GM21360 (cell line): ENCODE results near the gene MAP4K3.
"Not testable (repeated sequence)": the region's sequence is repeated elsewhere in the genome, so short reads cannot be mapped to it uniquely, and the experiment has no call there.

Experiments used
- ATAC-seq: cut with Tn5 transposase; IDR thresholded peaks from one replicate; pipeline ENCODE4 v1.9.1; 2021; ENCODE audit warnings: mild to moderate bottlenecking, moderate library complexity; ENCODE audit not compliant: unreplicated experiment

The MAP4K3 gene

DNA sequence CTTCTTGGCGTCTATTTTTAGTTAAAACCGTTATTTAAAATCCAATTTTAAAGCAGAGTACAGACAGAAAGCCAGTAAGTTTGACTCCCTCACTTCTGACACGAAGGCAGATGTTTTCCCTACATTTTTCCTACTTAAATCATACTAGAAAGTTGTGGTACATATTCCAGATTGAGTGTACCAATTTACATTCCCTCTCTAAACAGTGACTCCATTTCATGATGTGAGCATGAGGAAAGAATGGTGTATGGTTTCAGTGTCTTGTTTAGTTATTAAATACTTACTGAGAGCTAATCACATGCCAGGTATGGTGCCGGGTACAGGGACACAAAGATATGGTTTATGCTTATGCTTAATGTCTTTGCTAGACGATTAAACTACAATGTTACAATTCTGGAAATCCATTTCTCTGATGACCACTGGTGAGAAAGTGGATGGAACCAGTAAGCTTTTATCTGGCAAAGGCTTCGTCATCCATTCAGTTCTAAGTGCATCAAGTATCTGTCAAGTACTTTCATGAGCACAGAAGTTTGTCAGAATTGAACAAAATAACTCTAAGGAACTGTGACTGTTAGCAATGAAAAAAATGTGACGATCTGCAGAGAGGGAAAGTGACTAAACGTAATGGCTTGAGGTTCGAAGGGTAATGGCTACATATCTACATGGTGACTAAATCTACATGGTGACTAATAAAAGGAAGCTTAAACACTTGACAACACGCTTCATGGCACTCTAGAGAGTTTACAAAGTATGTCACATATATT is 25.7 kb downstream of the MAP4K3 start:
- ATAC-seq: no peak

DNA sequence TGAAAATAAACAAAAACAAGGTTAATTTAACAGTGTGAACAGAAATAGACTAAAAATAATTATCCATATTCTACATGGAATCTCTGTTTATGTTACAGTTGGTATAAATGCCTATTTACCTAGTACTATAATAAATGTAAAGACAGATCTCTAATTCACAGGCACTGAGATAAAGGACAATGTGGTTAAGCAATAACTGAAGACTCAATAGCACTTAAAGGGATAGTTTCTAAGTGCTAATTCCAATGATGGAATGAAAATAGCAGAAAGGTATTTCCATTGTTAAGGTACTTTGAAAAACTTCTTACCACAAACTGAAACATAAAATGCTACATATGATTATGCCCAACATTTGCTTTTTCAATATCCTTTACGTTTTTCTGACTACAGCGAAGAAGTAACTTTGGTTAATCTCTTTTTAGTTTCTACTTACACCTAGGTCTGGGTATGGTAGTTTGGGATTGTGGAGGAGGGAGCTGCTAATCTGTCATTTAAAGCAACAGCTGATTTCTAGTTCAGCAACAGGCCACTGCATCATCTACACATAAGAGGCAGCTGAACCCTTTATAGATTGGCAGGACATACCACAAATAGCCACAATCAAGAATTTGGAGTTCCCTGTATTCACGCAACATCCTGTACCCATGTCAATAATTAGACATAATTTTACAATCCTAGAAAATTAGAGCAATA is 27.2 kb downstream of the MAP4K3 start:
- no peak for ATAC-seq

- ATAC-seq: peak; percentile 60
Measured at GRCh38 chr2:39408351-39409136, 28.5 kb downstream of the MAP4K3 start.

- no peak for ATAC-seq
Measured at GRCh38 chr2:39407516-39408296, 29.4 kb downstream of the MAP4K3 start.

DNA sequence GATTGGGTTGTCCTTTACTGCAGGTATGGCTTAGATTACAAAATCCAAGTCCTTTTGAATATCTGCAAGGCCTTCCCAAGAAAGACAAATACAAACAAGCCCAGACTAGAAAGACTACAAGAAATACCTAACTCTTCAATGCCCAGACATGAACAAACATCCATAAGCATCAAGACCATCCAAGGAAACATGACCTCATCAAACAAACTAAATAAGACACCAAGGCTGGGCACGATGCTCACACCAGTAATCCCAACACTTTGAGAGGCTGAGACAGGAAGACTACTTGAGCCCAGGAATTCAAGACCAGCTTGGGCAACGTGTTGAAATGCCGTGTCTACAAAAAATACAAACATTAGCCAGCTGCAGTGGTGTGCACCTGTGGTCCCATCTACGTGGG is 31.7 kb downstream of the MAP4K3 start:
- no peak for ATAC-seq

DNA sequence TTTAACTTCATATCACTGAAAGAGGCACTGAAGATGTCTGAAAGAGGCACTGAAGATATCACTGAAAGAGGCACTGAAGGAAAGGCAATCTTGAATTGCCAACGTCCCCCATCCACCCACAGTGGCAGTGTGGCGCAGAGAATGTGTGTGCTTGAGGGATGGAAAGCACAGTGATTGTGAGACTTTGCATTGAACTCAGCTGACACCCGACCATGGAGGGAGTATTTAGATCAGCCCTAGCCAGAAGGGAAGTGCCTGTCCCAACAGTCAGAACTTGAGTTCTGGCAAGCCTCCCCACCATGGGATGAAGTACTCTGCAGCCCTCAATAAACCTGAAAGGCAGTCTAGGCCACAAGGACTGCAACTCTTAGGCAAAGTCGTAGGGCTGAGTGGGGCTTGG is 33.8 kb downstream of the MAP4K3 start:
- peak; percentile 58 for ATAC-seq

DNA sequence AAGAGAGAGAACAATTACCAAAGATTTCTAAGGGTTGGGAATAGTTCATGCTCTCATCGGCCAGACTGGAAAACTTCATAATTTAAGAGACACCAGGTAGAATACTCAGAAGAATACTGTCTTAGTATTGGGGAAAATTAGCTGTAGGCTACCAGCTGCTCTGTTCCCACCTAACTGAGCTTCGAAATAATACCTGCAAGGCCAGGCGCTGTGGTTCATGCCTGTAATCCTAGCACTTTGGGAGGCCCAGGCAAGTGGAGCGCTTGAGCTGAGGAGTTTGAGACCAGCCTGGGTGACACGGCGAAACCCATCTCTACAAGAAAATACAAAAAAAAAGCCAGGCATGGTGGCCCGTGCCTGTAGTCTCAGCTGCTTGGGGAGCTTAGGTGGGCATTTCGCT is 35.8 kb downstream of the MAP4K3 start:
- no peak for ATAC-seq

- no peak for ATAC-seq
Measured at GRCh38 chr2:39399570-39399969, 37.5 kb downstream of the MAP4K3 start.

- no peak for ATAC-seq
Measured at GRCh38 chr2:39395313-39395712, 41.8 kb downstream of the MAP4K3 start.

GRCh38 chr2:39394516-39394961 is 42.5 kb downstream of the MAP4K3 start:
- no peak for ATAC-seq

GRCh38 chr2:39392672-39393071 is 44.4 kb downstream of the MAP4K3 start:
- ATAC-seq: no peak

DNA sequence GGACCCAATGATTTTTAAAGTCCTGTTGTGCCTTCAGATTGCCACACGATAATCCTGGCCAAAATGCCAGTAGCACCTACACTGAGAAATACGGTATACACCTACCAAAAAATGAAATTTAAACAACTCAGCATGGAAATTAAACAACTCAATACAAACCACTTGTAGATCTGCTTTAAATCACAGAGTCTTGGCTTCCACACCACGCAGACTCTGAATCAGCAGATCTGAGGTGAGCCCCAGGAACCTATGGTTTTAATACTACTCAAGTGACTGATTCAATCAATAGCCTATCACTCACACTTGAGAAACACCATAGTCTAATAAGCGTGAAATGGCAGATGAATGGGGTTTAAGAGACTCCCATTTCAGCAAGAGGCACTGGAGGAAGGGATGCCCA is 46.9 kb downstream of the MAP4K3 start:
- no peak for ATAC-seq

DNA sequence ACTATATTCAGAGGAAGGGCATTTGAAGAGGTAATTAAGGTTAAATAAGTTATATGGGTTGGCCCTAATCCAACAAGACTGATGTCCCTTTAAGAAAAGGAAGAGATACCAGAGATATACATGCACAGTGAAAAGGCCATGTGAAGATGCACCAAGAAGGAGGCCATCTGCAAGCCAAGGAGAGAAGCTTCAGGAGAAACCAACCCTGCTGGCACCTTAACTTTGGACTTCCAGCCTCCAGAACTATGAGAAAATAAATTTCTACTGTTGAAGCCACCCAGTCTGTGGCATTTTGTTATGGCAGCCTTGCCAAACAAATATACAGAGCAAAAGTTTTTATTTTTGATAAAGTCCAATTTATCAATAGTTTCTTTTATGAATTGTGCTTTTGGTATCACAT is 51.0 kb downstream of the MAP4K3 start:
- ATAC-seq: no peak

DNA sequence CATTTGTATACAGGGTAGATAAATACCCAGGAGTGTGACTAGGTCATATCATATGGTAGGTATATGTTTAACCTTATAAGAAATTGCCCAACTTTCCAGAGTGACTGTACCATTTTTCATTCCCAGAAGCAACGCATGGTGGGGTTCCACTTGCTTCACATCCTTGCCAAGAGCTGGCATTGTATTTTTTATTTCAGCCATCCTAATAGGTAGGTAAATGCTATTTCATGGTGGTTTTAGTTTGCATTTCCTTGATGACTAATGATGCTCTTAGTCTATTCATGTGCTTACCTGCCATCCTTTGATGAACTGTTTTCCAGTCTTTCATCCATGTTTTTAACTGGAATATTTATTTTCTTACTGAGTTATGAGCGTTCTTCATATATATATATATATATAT is 51.9 kb downstream of the MAP4K3 start:
- ATAC-seq: no peak

- not testable (repeated sequence) for ATAC-seq
Measured at GRCh38 chr2:39384071-39384470, 53.0 kb downstream of the MAP4K3 start.

GRCh38 chr2:39383146-39383545 is 53.9 kb downstream of the MAP4K3 start:
- no peak for ATAC-seq

GRCh38 chr2:39381653-39382052 is 55.4 kb downstream of the MAP4K3 start:
- no peak for ATAC-seq

GRCh38 chr2:39380525-39381150 is 56.4 kb downstream of the MAP4K3 start:
- no peak for ATAC-seq

DNA sequence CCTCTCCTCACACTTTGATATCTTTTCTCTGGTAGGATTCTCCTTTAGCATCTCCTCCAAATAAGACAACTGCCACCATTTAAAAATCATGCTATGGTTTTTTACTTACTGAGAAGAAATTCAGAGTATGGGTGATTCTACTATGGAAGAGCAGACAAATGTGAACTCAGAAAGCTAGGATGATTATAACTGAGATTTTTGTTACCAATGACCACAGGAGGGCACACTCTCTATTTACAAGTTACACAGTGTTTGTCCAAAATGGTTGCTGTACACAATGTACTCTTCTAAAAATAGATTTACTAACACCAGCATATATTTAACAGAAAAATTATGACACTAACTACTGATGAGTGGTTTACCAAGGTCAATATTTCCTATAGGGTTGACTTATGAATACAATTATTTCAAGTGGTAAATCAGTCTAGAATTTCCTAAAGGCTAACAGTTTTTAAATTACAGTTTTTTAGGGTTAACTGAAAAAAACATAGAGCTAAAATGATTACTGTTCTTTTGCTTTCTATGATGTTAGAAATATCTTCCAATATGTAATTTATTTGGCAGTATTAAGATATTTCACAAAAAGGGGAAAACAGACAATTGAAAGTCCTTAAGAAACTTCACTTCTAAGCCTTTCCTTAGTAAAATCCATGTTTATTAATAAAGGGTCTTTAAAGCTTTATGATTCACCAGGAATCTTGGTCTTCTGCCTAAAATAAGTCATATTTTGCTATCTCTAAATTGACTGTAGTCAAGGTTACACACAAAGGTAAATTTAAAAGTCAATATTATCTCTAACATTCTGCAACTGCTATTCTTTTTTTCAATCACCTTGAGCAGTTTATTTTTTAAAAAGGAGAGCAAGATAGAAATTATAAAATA is 57.2 kb downstream of the MAP4K3 start:
- ATAC-seq: peak; percentile 69
